CD4-positive, alpha-beta memory T cell (primary cell): ENCODE results near the gene GALR3. TPM values are rescaled to one million over a fixed set of nuclear protein-coding genes. Genes with fewer than 3 reads are reported as not detected.
"Not testable (repeated sequence)": the region's sequence is repeated elsewhere in the genome, so short reads cannot be mapped to it uniquely, and the experiment has no call there.

ENCODE experiments used
- CTCF ChIA-PET: fragments of 350-600 bp; sonication (Branson Sonifier 250); formaldehyde crosslinking; loops from one replicate; lab custom pipeline; 2021; ENCODE audit warnings: inconsistent platforms; ENCODE audit not compliant: partially characterized antibody; lab: Charles Lee
- POLR2A ChIA-PET: fragments of 350-600 bp; sonication (Branson Sonifier 250); formaldehyde crosslinking; loops from one replicate; lab custom pipeline; 2021; ENCODE audit not compliant: partially characterized antibody; lab: Charles Lee
- DNase-seq, 5 donors: peaks; one replicate each; pipeline versions ENCODE4 v3.0.0 to v3.0.0-alpha.2; 2020 to 2022; ENCODE audit warnings: mixed read lengths in 1 of 5
- H3K27ac ChIP-seq: one replicate; pipeline ENCODE4 v1.7.0; 2013; ENCODE audit warnings: low read depth, low read length
- H3K27me3 ChIP-seq: 2 replicates; pipeline ENCODE4 v1.7.0; 2013; ENCODE audit warnings: mild to moderate bottlenecking, low read length, moderate library complexity; ENCODE audit not compliant: insufficient read depth
- H3K36me3 ChIP-seq: 2 replicates; pipeline ENCODE4 v1.7.0; 2013; ENCODE audit warnings: mild to moderate bottlenecking, low read length, moderate library complexity; ENCODE audit not compliant: insufficient read depth
- H3K4me1 ChIP-seq: 2 replicates; pipeline ENCODE4 v1.7.0; 2013; ENCODE audit warnings: mild to moderate bottlenecking, low read length, moderate library complexity; ENCODE audit not compliant: insufficient read depth
- H3K4me3 ChIP-seq, 2 donors: one replicate each; pipeline ENCODE4 v1.7.0; 2013; ENCODE audit warnings: low read length in 2 of 2, mild to moderate bottlenecking in 1 of 2
- H3K9me3 ChIP-seq, 2 donors: one replicate each; pipeline ENCODE4 v1.7.0; 2013; ENCODE audit warnings: low read length in 2 of 2, control low read depth in 1 of 2; ENCODE audit not compliant: control insufficient read depth in 1 of 2
- H3K27ac Mint-ChIP-seq, 7 donors: one replicate each; pipeline ENCODE4 v1.8.0; 2020 to 2021; ENCODE audit warnings: mixed read lengths in 7 of 7, mild to moderate bottlenecking in 6 of 7, inconsistent platforms in 3 of 7, moderate library complexity in 3 of 7
- H3K27me3 Mint-ChIP-seq, 2 donors: one replicate each; pipeline ENCODE4 v1.8.0; 2020 to 2021; ENCODE audit warnings: mixed read lengths in 2 of 2
- H3K36me3 Mint-ChIP-seq, 2 donors: one replicate each; pipeline ENCODE4 v1.8.0; 2020 to 2021; ENCODE audit warnings: mixed read lengths in 2 of 2, inconsistent platforms in 1 of 2, mild to moderate bottlenecking in 1 of 2
- H3K4me1 Mint-ChIP-seq, 4 donors: one replicate each; pipeline ENCODE4 v1.8.0; 2020 to 2021; ENCODE audit warnings: mixed read lengths in 4 of 4, mild to moderate bottlenecking in 1 of 4
- H3K4me3 Mint-ChIP-seq, 8 donors: one replicate each; pipeline ENCODE4 v1.8.0; 2020 to 2021; ENCODE audit warnings: mixed read lengths in 8 of 8, mild to moderate bottlenecking in 7 of 8, moderate library complexity in 6 of 8, inconsistent platforms in 3 of 8
- H3K9me3 Mint-ChIP-seq, 8 donors: one replicate each; pipeline ENCODE4 v1.8.0; 2020 to 2021; ENCODE audit warnings: mixed read lengths in 8 of 8, mild to moderate bottlenecking in 5 of 8, inconsistent platforms in 3 of 8, moderate library complexity in 1 of 8
- intact Hi-C: fragments of 100-400 bp; cut with micrococcal nuclease; formaldehyde crosslinking; loops from one replicate; pipeline ENCODE4 v1.15.1; 2023
- polyA plus RNA-seq, 2 donors: library from polyadenylated mRNA; unstranded; fragments of 300-500 nt; fragmentation: Illumina TruSeq; gene quantifications; one replicate each; pipeline ENCODE4 v1.2.3, GENCODE V29; 2021
- total RNA-seq, 2 experiments: library from RNA; stranded (reverse); gene quantifications; one replicate each; pipeline ENCODE4 v1.2.3, GENCODE V29; 2021

Gene GALR3
- total and polyA plus RNA-seq, 4 experiments from 2014 or later, result not detected

DNA sequence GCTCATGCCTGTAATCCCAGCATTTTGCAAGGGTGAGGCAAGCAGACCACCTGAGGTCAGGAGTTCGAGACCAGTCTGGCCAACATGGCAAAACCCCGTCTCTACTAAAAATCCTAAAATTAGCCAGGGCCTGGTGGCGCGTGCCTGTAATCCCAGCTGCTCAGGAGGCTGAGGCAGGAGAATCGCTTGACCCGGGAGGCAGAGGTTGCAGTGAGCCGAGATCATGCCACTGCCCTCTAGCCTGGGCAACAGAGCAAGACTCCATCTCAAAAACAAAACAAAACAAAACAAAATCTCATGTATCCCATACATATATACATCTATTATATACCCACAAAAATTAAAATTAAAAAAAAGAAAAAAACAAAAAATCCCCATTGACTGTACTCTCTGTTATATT, 25.9 kb upstream of the GALR3 start:
- H3K27ac ChIP-seq, H3K27ac Mint-ChIP-seq, H3K9me3 Mint-ChIP-seq, H3K4me3 Mint-ChIP-seq, POLR2A ChIA-PET, CTCF ChIA-PET, H3K36me3 Mint-ChIP-seq, intact Hi-C loops, H3K4me1 ChIP-seq, DNase-seq, H3K27me3 ChIP-seq, H3K27me3 Mint-ChIP-seq, H3K36me3 ChIP-seq, H3K9me3 ChIP-seq, H3K4me3 ChIP-seq, H3K4me1 Mint-ChIP-seq: not testable (repeated sequence)

DNA sequence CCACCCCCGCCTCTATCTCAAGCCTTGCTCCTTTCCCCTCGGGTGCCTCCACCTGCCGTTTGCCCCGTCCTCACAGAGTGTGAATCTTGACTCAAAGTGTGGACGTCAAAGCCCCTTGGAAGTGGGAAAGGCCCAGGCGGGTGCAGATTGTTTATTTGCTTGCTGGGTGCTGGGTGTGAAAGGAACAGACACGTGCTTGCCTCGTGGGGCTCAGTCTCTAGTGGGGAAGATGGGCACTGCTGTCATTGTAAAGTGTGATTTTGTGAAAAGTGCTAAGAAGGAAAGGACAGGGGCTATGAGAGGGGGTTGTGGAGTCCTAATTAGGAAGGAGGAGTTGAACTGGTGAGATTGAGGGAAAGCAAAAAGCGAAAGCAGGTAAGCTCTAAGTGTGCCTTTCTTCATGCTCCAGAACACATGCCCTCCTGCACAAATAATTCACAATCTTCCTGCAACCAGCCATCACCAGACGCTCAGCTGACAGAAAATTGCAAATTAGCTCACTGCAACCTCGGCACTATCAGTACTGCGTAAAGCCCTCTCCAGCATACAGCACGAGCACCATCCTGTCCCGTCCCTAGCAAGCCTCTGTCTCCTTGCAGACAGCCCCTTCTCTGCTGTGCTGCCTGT, 25.2 kb upstream of the GALR3 start:
- Mint-ChIP-seq H3K4me3 (no peak overlapping the region), H3K4me1 (peaks cover 3 to 10% (median 8%) of the 10 kb centered on the region in 4 donors), H3K27ac (peak overlapping the region in 1 of 7 donors; percentile 66), H3K36me3 (no peaks in the 10 kb centered on the region), H3K27me3 (peaks cover 4 to 7% of the 10 kb centered on the region in 2 donors), H3K9me3 (no peaks in the 10 kb centered on the region)
- no peak overlapping the region for H3K27ac ChIP-seq
- no peak overlapping the region for H3K4me3 ChIP-seq
- DNase-seq, result no peak
- H3K4me1 ChIP-seq, result peaks cover 11% of the 10 kb centered on the region
- H3K36me3 ChIP-seq, result no peaks in the 10 kb centered on the region
- no peaks in the 10 kb centered on the region for H3K9me3 ChIP-seq
- no peaks in the 10 kb centered on the region for H3K27me3 ChIP-seq
- CTCF ChIA-PET, result no interaction called here
- POLR2A ChIA-PET, result no interaction called here
- intact Hi-C loops, result no loop called here

DNA sequence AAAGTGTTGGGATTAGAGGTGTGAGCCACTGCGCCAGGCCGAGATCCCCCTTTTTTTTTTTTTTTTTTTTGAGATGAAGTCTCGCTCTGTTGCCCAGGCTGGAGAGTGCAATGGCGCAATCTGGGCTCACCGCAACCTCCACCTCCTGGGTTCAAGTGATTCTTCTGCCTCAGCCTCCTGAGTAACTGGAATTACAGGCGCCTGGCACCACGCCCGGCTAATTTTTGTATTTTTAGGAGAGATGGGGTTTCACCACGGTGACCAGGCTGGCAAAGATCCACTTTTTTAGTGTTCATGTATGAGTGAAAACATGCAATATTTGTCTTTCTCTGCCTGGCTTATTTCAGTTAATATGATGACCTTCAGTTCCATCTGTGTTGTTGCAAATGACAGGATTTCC, 23.2 kb upstream of the GALR3 start:
- H3K4me3 ChIP-seq, H3K27ac Mint-ChIP-seq, H3K9me3 ChIP-seq, H3K36me3 ChIP-seq, POLR2A ChIA-PET, H3K36me3 Mint-ChIP-seq, H3K27ac ChIP-seq, DNase-seq, H3K27me3 ChIP-seq, H3K9me3 Mint-ChIP-seq, intact Hi-C loops: not testable (repeated sequence)
- H3K4me1 ChIP-seq, result peaks cover 22% of the 10 kb centered on the region
- H3K4me1 Mint-ChIP-seq, result peaks cover 5 to 21% (median 16%) of the 10 kb centered on the region in 4 donors
- H3K4me3 Mint-ChIP-seq, result peak overlapping the region in 1 of 8 donors; percentile 27
- H3K27me3 Mint-ChIP-seq, result peaks cover 13 to 18% of the 10 kb centered on the region in 2 donors
- CTCF ChIA-PET, result interaction anchor here (0.7 kb wide), 1 partner anchor 960 kb away, joined by 4 read pairs; no protein-coding TSS in a partner anchor

DNA sequence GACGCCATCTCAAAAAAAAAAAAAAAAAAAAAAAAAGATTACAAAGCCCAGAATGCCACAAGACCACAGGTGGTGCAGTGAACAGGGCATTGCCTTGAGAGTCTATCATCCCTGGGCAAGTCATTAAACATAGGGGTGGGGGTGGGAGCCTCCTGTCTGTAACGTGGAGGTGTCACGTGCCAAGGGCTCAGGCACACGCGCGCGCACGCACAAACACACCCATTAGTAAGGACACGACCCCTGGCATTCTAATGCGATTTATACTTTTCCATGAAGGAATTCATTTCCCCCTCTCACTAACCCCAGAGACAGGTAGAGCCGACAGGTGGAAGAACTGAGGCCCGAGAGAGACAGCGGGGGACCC, 21.3 kb upstream of the GALR3 start:
- Mint-ChIP-seq H3K27ac (peak overlapping the region in 2 of 7 donors; percentile 57 to 66), H3K27me3 (peaks cover 22 to 27% of the 10 kb centered on the region in 2 donors), H3K4me3 (peak overlapping the region; percentile 75 to 87 (median 84)), H3K4me1 (peaks cover 14 to 38% (median 30%) of the 10 kb centered on the region in 4 donors), H3K9me3 (no peaks in the 10 kb centered on the region), H3K36me3 (no peaks in the 10 kb centered on the region)
- Histone ChIP-seq H3K9me3 (no peaks in the 10 kb centered on the region), H3K4me3 (peak overlapping the region in 1 of 2 donors; percentile 51), H3K4me1 (peaks cover 41% of the 10 kb centered on the region), H3K27me3 (peaks cover 8% of the 10 kb centered on the region), H3K27ac (no peak overlapping the region), H3K36me3 (no peaks in the 10 kb centered on the region)
- intact Hi-C loops, result no loop called here
- DNase-seq, result no peak
- ChIA-PET POLR2A (interaction anchor here (1.2 kb wide), 1 partner anchor 16 kb away, joined by 3 read pairs; no protein-coding TSS in a partner anchor), CTCF (no interaction called here)

DNA sequence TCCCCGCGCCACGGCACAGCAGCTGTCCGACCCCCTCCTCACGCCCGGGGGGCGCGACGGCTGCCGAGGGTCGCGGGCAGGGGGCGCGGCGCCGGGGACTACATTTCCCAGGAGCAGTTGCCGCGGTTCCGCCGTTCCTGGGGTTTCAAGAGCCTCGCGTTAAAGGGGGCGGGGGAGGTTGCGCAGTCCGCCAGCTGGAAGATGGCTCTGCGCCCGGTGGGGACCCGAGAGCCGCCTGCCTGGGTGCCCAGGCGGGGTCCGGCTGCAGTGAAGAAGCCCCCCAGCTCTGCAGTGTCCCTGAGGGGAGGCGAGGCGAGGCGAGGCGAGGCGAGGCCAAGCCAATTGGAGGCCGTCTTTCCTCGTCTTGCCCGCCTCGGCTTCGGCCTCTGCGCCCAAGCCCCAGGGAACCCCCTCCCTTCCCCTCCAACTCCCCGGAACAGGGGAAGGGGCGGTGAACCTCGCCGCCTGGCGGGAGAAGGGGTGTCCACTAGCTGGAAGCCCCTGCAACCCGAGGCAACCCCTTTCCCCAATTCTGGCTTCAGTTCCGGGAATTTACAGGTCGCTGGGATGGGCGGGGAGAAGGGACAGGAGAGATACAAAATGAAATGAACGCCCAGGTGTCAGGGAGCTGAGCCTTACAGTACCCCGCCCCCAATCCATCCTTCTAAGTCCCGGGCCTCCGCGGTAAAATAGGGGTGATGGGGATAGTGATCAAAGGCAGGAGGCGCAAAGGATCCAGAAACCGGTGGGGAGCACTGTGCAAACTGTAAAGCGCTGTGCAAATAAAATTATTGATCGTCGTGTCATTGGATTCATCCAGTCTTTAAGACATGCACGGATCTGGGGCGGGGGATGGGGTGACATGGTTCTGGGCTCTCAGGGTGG, 20.6 kb upstream of the GALR3 start:
- peak overlapping the region; percentile 68 to 89 (median 82) for H3K4me3 Mint-ChIP-seq
- DNase-seq, result no peak
- H3K9me3 Mint-ChIP-seq, result no peaks in the 10 kb centered on the region
- peak overlapping the region; percentile 36 to 51 for H3K4me3 ChIP-seq
- peaks cover 22 to 27% of the 10 kb centered on the region in 2 donors for H3K27me3 Mint-ChIP-seq
- no peaks in the 10 kb centered on the region for H3K36me3 Mint-ChIP-seq
- no peak overlapping the region for H3K27ac ChIP-seq
- intact Hi-C loops, result no loop called here
- no peaks in the 10 kb centered on the region for H3K36me3 ChIP-seq
- peak overlapping the region in 3 of 7 donors; percentile 8 to 66 (median 50) for H3K27ac Mint-ChIP-seq
- peaks cover 14 to 45% (median 34%) of the 10 kb centered on the region in 4 donors for H3K4me1 Mint-ChIP-seq
- POLR2A ChIA-PET, result interaction anchor here (1.2 kb wide), 1 partner anchor 16 kb away, joined by 3 read pairs; no protein-coding TSS in a partner anchor
- peaks cover 47% of the 10 kb centered on the region for H3K4me1 ChIP-seq
- CTCF ChIA-PET, result no interaction called here
- H3K27me3 ChIP-seq, result peaks cover 8% of the 10 kb centered on the region
- no peaks in the 10 kb centered on the region for H3K9me3 ChIP-seq

DNA sequence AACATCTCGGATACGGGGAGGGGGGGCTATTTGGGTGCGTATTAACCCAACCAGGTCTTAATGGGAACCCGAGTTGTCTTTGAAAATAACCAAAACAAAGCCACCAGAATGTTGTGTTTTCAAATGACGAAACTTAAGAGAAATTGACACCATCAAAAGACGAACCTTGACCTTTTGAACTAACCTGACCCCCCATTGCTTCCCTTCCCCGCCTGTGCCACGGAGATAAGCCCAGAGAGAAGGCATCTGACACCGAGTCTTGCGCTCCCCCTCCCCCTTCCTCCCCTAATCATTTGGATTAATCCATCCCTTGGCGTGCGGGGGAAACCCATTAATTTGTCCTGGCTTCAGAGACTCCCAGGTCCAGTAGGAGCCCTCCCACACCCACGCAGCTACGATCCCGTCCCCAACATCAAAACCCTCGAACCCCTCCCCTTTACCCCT, 20.0 kb upstream of the GALR3 start:
- Histone ChIP-seq H3K4me3 (peak overlapping the region; percentile 16 to 36), H3K9me3 (no peaks in the 10 kb centered on the region), H3K27me3 (peaks cover 11% of the 10 kb centered on the region), H3K36me3 (no peaks in the 10 kb centered on the region), H3K27ac (no peak overlapping the region), H3K4me1 (peaks cover 54% of the 10 kb centered on the region)
- no peak for DNase-seq
- CTCF ChIA-PET, result no interaction called here
- Mint-ChIP-seq H3K27me3 (peaks cover 24 to 28% of the 10 kb centered on the region in 2 donors), H3K36me3 (no peaks in the 10 kb centered on the region), H3K9me3 (no peaks in the 10 kb centered on the region), H3K27ac (peak overlapping the region in 3 of 7 donors; percentile 8 to 66 (median 50)), H3K4me1 (peaks cover 16 to 51% (median 36%) of the 10 kb centered on the region in 4 donors), H3K4me3 (peak overlapping the region; percentile 68 to 89 (median 79))
- POLR2A ChIA-PET, result interaction anchor here (1.2 kb wide), 1 partner anchor 15 kb away, joined by 3 read pairs; no protein-coding TSS in a partner anchor
- intact Hi-C loops, result no loop called here
